ENCODE data around the gene SEPSECS. TPM values are rescaled to one million over a fixed set of nuclear protein-coding genes. Genes with fewer than 3 reads are reported as not detected.

Gene SEPSECS
- total RNA-seq, 1 experiment from 2014 or later = 7.5 TPM

GRCh38 chr4:25157081-25157480, 3.2 kb downstream of the SEPSECS start:
- H3K4me3 Mint-ChIP-seq (ENCODE audit: low read depth, unreplicated experiment) = no peak overlapping the region
- no peaks in the 10 kb centered on the region for H3K9me3 Mint-ChIP-seq (ENCODE audit: low read depth, unreplicated experiment)
- peaks cover 26% of the 10 kb centered on the region for H3K36me3 Mint-ChIP-seq (ENCODE audit: insufficient read depth, unreplicated experiment)
- intact Hi-C loops (cut with micrococcal nuclease; ENCODE audit: unreplicated experiment) = loop anchor here (10.0 kb wide), 1 partner anchor 682 kb away; no protein-coding TSS in a partner anchor
- H3K4me1 Mint-ChIP-seq (ENCODE audit: low read depth, unreplicated experiment) = peaks cover 14% of the 10 kb centered on the region
- no peaks in the 10 kb centered on the region for H3K27me3 Mint-ChIP-seq (ENCODE audit: unreplicated experiment)
- no TSS peak for BruUV-seq (replicated peaks)
- TF ChIP-seq, protein P1, sequence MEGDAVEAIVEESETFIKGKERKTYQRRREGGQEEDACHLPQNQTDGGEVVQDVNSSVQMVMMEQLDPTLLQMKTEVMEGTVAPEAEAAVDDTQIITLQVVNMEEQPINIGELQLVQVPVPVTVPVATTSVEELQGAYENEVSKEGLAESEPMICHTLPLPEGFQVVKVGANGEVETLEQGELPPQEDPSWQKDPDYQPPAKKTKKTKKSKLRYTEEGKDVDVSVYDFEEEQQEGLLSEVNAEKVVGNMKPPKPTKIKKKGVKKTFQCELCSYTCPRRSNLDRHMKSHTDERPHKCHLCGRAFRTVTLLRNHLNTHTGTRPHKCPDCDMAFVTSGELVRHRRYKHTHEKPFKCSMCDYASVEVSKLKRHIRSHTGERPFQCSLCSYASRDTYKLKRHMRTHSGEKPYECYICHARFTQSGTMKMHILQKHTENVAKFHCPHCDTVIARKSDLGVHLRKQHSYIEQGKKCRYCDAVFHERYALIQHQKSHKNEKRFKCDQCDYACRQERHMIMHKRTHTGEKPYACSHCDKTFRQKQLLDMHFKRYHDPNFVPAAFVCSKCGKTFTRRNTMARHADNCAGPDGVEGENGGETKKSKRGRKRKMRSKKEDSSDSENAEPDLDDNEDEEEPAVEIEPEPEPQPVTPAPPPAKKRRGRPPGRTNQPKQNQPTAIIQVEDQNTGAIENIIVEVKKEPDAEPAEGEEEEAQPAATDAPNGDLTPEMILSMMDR (IDR thresholded peaks at IDR 0.05; ENCODE audit: unreplicated experiment) = no peak
- CTCF ChIA-PET = no interaction called here
- no peak overlapping the region for H3K27ac Mint-ChIP-seq (ENCODE audit: unreplicated experiment)
- no peak for DNase-seq

GRCh38 chr4:25155947-25156346, 4.3 kb downstream of the SEPSECS start:
- Mint-ChIP-seq H3K27me3 (ENCODE audit: unreplicated experiment) (no peaks in the 10 kb centered on the region), H3K4me1 (ENCODE audit: low read depth, unreplicated experiment) (peaks cover 3% of the 10 kb centered on the region), H3K4me3 (ENCODE audit: low read depth, unreplicated experiment) (no peak overlapping the region), H3K9me3 (ENCODE audit: low read depth, unreplicated experiment) (no peaks in the 10 kb centered on the region), H3K27ac (ENCODE audit: unreplicated experiment) (no peak overlapping the region), H3K36me3 (ENCODE audit: insufficient read depth, unreplicated experiment) (peaks cover 19% of the 10 kb centered on the region)
- CTCF ChIA-PET = no interaction called here
- intact Hi-C loops (cut with micrococcal nuclease; ENCODE audit: unreplicated experiment) = loop anchor here (10.0 kb wide), 1 partner anchor 681 kb away; no protein-coding TSS in a partner anchor
- no TSS peak for BruUV-seq (replicated peaks)
- TF ChIP-seq, protein P1 (IDR thresholded peaks at IDR 0.05; ENCODE audit: unreplicated experiment) = no peak
- no peak for DNase-seq

- no peak overlapping the region for H3K27ac Mint-ChIP-seq (ENCODE audit: unreplicated experiment)
- CTCF ChIA-PET = interaction anchor here (0.6 to 0.9 kb wide), 2 partner anchors 79 to 1040 kb away, joined by 3 to 6 read pairs; partner anchors contain the start of gene PI4K2B
- H3K4me1 Mint-ChIP-seq (ENCODE audit: low read depth, unreplicated experiment) = no peaks in the 10 kb centered on the region
- no TSS peak for BruUV-seq (replicated peaks)
- no peak overlapping the region for H3K4me3 Mint-ChIP-seq (ENCODE audit: low read depth, unreplicated experiment)
- H3K9me3 Mint-ChIP-seq (ENCODE audit: low read depth, unreplicated experiment) = no peaks in the 10 kb centered on the region
- H3K36me3 Mint-ChIP-seq (ENCODE audit: insufficient read depth, unreplicated experiment) = peaks cover 7% of the 10 kb centered on the region
- DNase-seq = no peak
- no peaks in the 10 kb centered on the region for H3K27me3 Mint-ChIP-seq (ENCODE audit: unreplicated experiment)
- intact Hi-C loops (cut with micrococcal nuclease; ENCODE audit: unreplicated experiment) = loop anchor here (10.0 kb wide), 1 partner anchor 680 kb away; no protein-coding TSS in a partner anchor
- TF ChIP-seq, protein P1 (IDR thresholded peaks at IDR 0.05; ENCODE audit: unreplicated experiment) = no peak
Observed at GRCh38 chr4:25154594-25155265, 5.5 kb downstream of the SEPSECS start.

- intact Hi-C loops (cut with micrococcal nuclease; ENCODE audit: unreplicated experiment) = no loop called here
- no TSS peak for BruUV-seq (replicated peaks)
- no peak for DNase-seq
- CTCF ChIA-PET = interaction anchor here (0.5 kb wide), 1 partner anchor 163 kb away, joined by 3 read pairs; no protein-coding TSS in a partner anchor
- Mint-ChIP-seq H3K9me3 (ENCODE audit: low read depth, unreplicated experiment) (no peaks in the 10 kb centered on the region), H3K27ac (ENCODE audit: unreplicated experiment) (no peak overlapping the region), H3K4me1 (ENCODE audit: low read depth, unreplicated experiment) (no peaks in the 10 kb centered on the region), H3K27me3 (ENCODE audit: unreplicated experiment) (no peaks in the 10 kb centered on the region), H3K4me3 (ENCODE audit: low read depth, unreplicated experiment) (no peak overlapping the region), H3K36me3 (ENCODE audit: insufficient read depth, unreplicated experiment) (peaks cover 4% of the 10 kb centered on the region)
- TF ChIP-seq, protein P1 (IDR thresholded peaks at IDR 0.05; ENCODE audit: unreplicated experiment) = no peak
Observed at GRCh38 chr4:25146076-25146475, 14.2 kb downstream of the SEPSECS start.
